Measurements from ENCODE around the gene MARCKSL1.

Gene MARCKSL1

DNA sequence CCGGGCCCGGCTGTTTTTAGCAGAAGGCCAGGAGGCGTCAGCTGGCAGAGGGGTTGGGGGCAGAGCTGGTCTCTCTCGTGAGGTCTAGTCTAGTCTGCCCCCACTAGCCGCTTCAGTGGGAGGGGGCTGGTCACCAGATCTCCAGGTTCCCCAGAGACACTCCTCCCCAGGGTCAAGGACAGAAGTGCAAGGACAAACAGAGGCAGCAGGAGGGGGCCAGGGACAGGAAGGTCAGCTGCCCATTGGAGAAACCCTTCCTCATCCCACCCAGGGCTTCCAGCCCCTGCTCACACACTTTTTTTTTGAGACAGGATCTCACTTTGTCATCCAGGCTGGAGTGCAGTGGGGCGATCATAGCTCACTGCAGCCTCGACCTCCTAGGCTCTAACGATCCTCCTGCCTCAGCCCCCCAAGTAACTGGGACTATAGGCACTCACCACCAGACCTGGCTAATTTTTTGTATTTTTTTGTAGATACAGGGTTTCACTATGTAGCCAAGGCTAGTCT lies 16.3 kb upstream of the MARCKSL1 start:
- no peak for DNase-seq

DNA sequence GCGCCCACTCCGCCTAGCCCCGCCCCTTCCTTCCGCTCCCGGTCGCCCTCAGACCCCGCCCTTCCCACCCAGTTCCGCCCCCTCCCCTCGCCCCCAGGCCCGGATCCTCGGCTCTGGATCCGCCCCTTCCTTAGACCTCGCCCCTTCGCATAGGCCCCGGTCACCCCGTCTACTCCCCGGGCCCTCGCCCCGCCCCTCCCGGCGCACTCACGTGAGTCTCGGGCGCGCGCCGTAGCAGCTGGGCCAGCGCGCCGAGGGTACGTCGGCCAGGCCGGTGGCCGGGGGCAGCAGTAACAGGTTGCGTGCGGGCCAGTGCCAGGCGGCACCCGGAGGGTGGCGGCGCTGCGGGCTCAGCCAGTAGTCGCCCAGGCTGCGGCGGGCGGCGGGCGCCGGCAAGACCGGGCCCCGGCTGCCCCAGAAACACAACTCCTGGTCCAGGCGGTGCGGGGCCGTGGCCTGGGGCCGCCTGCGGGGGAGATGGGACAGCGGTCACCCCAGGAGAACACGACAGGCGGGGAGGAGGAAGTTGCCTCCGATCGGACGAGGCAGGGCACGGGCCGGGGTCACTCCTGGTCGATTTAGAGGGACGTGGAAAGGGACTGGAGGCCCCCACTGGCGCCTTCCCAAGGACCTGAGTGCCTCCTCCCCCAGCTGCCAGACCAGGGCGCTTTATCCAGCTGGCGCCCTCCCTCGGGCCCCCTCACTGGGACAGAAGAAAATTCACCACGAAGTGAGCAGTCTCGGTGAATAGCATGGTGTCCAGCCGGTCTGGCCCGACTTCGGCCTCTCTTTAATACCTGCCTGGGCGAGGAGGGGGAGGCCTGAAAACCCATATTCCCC lies 15.6 kb upstream of the MARCKSL1 start:
- DNase-seq, result peak; percentile 90

DNA sequence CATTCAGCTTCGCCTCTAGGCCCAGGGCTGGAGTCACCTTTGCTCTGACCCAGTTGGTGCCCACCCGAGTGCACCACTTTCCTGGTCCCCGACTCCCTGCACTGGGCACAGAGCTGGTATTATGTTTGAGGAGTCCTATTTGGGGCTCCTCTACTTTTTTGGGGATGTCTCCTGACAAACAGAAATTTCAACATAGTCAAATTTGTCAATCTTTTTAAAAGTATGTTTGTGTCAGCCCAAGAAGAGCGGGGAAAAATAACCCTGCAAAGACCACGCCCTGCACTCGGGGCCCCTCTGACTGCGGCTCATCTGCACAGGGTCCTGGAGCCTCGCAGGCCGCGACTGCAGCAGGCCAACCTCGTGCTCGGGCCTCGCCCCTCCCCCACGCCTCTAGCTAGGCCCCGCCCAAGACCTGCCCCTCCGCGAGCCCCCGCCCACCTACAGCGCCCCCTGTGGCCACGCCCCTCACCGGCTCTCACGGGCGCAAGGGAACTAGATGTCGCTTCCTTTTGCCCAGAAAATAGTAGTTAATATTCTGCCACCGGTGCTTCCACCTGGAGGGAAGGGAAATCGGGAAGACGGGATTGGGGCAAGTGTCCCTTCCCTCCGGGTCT lies 14.9 kb upstream of the MARCKSL1 start:
- DNase-seq, result no peak

- DNase-seq, result no peak
Measured at GRCh38 chr1:32349211-32349708, 13.2 kb upstream of the MARCKSL1 start.

DNA sequence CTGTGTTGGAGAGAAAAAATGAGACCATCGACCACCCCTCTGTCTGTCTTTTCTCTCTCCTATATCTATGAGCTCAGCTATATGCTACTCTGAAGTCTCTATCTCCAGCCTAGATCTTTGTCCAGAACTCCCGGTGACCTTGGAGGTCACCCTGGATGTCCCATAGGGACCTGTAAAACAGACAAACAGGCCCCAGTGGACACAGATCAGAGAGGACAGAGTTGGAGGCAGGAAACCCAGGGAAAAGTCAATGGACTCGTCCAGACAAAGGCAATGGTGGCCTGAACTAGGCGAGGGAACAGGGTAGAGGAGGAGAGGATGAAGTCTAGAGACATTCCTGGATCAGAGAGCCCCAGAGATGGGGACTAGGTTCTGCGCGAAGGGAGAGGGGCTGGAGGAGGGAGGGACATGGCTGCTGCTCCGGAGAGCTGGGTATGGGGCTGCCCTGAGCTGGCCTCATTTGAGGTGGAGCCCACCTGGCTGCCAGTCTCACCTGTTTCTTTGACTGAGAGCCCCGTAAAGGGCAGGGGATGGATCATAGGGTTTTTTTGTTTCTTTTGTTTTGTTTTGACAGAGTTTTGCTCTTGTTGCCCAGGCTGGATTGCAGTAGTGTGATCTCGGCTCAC lies 10.6 kb upstream of the MARCKSL1 start:
- no peak for DNase-seq

GRCh38 chr1:32345289-32345827 lies 9.3 kb upstream of the MARCKSL1 start:
- DNase-seq, result no peak

DNA sequence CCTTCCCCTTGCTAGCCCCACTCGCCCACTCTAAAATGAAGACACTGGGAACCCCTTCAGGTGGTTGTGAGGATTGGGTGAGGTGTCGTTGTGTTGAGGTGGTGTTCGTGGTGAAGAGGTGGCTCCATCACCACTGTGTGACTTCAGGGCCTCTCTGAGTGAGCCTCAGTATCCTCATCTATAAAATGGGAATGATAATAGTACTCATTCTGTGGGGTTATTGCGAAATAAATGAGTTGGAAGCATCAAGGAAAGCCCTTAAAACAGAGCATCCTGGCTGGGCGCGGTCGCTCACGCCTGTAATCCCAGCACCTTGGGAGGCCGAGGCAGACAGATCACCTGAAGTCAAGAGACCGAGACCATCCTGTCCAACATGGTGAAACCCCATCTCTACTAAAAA lies 6.7 kb upstream of the MARCKSL1 start:
- no peak for DNase-seq

DNA sequence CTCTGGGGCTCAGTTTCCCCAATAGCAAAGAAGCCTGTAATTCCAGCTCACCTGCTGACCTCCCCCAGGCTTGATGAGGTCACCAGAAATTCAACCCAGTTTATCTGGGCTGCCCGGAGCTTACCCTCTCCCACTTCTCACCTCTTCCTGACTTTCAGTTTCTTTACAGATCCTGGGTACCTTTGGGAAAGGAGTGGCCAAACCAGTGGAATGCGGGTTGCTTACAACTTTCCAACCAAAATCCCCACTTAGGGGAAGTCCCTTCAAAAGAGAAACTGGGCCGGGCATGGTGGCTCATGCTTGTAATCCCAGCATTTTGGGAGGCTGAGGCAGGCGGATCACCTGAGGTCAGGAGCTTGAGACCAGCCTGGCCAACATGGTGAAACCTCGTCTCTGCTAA lies 5.9 kb upstream of the MARCKSL1 start:
- no peak for DNase-seq

DNA sequence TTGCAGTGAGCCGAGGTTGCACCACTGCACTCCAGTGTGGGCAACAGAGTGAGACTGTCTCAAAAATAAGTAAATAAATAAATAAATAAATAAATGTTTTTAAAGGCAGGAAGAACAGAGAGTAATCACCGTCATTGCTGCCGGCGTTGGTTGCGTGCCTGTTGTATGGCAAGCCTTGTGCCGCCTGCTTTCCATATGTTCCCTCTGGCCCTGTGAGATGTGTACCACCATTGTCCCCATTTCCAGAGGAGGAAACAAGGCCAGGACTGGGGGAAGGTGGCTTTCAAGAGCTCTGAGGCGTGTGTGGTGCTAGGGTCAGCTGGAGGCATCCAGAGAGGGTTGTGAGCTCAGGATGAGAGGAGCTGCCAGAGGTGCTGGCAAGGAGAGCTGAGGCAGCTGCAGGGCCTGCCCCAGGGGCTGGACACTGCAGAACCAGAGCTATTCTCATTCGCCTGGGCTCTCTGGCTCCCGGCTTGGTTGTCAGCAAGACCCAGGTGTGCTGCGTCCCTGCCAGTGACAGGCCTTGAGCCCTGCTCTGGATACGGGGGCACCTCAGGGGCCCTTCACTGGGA lies 5.2 kb upstream of the MARCKSL1 start:
- no peak for DNase-seq

DNA sequence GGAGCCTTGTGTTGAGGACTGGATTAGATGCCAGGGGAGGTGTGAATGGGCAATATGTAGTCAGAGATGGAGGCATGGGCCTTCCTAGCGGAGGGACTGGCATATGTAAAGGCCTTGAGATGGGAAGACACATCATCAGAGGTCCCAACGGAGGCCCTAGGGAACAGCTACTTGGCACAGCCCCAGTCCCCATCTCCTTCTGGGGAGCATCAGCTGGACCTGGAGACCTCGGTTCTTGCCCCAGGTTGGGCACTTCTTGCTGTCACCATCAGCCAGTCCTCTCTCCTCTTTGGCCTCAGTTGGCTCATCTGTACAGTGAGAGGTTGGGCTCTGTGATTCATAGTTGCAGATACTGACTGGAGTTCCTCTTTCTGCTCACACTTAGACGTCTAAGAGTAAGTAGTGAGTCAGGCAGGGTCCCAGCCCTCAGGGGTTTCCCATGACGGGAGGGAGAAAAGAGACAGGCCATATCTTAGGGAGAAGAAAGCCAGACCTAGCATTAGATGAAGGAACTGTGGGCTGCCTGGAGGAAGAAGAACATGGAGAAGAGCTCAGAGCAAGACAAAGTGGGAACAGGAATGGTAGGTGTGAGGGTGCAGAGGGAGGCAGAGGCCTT lies 3.4 kb upstream of the MARCKSL1 start:
- no peak for DNase-seq

DNA sequence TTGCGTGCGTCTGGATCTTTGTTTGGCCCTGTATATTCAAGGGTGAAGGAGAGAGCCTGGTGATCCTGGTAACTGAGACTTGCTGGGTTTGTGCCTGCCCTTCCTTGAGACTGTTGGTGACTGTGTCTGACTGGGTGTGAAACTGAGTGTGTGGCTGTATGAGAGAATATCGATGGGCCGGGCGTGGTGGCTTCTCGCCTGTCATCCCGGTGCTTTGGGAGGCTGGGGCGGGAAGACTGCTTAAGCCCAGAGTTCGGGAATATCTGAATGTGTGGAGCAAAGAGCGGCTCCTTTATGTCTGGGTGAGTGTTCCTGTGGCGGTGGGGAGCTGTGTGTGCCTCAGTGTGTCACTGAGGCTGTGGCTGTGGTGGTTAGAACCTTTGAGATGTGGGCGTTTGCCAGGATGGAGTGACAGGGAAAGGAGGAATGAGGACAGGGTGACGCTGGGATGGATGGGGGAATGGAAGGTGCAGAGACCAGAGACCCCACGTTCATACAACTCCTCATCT lies 2.7 kb upstream of the MARCKSL1 start:
- DNase-seq, result no peak

DNA sequence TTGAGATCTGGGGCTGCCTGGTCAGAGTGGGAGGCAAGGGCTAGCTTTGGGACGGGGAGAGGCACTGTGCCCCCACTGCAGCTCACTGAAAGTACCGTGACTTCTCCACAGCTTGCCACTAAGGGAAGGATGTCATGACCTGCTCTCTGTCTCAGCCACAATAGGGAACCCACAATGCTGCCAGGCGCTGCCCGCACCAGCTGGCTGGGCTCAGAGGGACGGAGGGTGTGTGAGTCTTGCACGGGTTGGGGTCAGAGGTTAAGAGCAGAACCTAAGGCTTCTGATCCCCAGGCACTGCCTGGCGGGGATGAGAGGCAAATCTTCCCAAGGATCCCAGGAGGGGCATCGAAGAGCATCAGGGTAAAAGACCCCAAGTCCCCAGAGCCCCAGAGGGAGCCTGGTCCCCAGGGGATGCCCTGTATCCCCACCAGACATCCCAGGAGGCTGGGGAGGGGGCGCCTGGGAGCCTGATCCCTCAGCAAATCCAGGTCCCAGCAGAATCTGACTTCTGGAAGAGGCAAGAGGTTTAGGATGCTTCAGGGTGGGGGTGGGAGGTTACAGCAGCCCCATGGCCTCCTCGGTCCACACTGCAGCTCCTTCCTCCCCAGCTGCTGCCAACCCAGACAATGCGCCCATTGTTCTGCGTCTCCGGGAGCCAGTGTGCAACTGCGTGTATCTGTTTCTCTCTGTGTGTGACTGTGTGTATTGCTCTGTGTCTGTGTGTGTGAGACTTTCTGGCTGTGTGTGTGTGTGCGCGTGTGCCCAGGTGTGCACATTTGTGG lies 2.0 kb upstream of the MARCKSL1 start:
- DNase-seq, result no peak

- DNase-seq, result no peak
Measured at GRCh38 chr1:32336963-32337675, 1.1 kb upstream of the MARCKSL1 start.

DNA sequence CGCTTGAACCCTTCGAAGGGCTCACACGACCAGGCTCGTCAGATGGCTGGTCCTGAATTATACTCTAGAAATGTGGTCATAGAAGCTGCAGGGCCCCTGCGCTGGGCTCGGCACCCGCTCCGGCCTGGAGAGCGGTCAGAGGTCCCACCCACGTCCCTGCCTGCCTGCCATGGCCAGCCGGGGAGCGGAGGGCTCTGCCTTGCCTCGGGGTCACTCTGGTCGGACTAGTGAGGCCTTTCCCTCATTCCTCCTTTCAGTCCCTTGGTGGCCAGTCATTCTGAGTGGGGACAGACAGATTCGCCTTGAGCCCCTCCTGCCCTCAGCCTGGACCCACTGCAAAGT lies 529 bp upstream of the MARCKSL1 start:
- DNase-seq, result no peak

DNA sequence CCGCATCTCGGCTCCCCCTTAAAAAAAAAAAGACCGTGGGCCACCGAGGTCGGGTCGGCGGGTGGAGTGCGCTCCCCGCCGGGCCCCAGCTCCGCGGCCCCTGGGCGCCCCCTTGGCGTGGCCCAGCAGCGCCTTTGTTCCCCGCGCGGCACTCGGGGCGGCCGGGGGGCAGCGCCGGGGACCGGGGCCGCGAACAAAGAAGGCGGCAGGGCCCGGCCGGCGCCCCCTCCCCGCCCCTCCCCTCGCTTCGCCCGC lies 571 bp downstream of the MARCKSL1 start:
- DNase-seq, result no peak

DNA sequence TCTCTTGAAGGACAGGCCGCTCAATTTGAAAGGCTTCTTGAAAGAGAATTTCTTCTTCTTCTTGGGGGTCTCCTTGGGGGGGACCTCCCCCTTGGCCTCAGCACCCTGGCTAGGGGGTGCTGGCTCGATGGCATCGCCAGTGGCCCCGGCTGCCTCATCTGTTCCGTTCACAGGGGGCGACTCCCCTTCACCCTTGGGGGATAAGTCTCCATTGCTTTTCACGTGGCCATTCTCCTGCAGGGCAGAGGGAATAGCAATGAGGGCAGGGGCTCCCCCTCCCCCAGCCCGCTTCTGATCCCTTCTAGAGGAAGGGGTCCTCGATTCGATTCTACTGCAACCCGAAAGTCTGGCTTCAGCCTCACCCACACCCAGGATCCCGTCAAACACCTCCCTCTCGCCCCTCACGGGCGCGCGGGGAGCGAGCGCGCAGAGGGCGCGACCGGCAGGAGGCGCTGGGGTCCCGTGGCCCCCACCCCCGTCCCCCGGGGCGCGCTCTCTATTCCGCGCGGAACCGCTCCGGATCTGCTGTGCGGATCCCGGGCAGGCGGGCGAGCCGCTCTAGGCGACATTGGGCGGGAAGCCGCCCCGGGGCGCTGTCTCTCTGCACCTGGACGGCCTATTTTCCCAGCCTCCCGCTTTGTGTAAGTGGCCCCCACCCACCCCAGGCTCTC lies 1.0 kb downstream of the MARCKSL1 start:
- DNase-seq, result peak; percentile 7

DNA sequence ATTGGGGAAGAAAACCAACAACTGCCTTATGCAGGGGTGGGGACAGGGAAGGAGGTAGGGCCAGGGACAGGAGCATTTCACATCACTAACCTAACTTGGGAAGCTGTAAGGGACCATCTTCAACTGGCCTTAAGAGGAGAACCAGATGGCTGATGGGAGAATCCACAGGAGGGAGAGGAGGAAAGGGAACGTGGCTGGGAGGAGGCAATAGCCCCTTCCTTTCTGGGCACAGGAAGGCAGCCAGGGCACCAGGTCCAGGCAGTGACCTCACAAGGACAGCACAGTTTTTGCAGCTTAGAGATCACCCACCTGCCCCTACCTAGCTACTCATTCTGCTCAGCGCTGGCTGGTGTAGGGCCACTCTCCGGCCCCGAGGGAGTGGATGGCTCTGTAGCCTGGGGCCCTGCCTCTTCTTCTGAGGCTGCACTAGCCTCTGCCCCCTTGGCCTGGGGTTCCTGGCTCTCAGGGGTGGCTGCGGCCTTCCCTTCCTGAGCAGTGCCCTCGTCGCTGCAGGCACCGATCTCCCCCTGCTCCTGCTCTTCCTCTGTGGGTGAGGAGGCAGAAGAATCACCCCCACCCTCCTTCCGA lies 1.7 kb downstream of the MARCKSL1 start:
- DNase-seq, result no peak

DNA sequence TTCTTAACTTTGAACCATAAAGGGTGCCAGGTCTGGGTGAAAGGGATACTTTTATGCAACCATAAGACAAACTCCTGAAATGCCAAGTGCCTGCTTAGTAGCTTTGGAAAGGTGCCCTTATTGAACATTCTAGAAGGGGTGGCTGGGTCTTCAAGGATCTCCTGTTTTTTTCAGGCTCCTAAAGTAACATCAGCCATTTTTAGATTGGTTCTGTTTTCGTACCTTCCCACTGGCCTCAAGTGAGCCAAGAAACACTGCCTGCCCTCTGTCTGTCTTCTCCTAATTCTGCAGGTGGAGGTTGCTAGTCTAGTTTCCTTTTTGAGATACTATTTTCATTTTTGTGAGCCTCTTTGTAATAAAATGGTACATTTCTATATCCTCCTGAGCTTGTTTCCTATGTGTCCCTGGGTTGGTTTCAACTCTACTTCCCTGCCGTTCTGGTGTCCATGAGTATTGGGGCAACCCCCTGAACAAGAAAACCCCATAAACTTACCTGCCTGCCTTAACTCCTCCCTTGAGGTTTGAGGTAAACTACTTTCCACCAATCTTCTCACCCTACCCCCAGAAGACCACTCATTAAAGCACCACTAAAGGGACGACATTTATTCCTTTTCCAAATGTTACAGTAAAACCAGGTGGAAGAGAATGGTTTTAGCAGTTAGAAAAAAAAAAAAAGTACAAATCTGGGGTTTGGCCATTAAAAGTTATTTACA lies 2.6 kb downstream of the MARCKSL1 start:
- no peak for DNase-seq

DNA sequence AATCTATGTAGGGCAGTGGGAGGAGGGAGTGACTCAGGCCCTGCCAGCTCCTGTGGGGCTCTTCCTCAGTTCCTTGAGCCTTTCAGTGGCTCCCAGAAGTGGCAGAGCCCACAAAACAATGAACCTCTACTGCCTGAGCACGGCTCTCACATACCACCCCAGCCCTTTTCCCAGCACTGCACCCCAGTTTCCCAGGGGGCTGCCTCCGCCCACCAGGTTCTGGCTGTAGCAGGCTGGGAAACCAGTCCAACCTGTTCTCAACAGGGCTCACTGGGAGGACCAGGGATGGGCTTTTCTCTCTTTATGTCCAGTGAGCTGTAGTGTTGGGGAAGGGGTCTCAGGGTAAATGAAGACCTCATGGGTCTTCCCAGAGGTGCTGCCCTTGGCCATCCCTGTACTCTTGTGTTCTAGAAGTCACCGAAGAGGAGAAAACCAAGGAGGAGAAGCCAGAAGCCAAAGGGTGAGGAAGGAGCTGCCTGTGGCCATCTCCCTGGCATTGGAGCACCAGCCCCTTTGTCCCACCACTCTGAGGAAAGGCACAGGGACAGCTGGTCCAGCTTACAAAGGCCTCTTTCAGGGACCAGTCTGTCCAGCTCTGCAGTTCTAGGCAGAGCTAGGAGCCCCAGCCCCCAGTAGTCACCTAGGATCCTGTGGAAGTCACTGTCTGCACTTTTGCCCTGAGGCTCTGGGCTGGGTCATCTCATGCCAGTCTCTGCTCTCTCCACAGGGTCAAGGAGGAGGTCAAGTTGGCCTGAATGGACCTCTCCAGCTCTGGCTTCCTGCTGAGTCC lies 3.5 kb downstream of the MARCKSL1 start:
- no peak for DNase-seq
